OCI-LY7 (cell line): ENCODE data around the gene HAT1. TPM values are rescaled to one million over a fixed set of nuclear protein-coding genes. Genes with fewer than 3 reads are reported as not detected.

Experiments
- BruUV-seq: library from RNA; stranded (reverse); fragments of 400-500 nt; replicated peaks from 2 replicates; lab custom pipeline; 2021; lab: Mats Ljungman, UMichigan
- CTCF ChIA-PET: fragments of 300-600 bp; sonication (Branson Sonifier 250); formaldehyde crosslinking; loops from one replicate; lab custom pipeline; 2022; ENCODE audit warnings: antibody characterized with exemption; ENCODE audit not compliant: unreplicated experiment; lab: Charles Lee
- POLR2A ChIA-PET: fragments of 300-600 bp; sonication (Branson Sonifier 250); formaldehyde crosslinking; loops from one replicate; lab custom pipeline; 2022; ENCODE audit warnings: antibody characterized with exemption; lab: Charles Lee
- DNase-seq: peaks from one replicate; pipeline ENCODE4 v3.0.0-alpha.2; 2015; ENCODE audit warnings: low spot score
- H2AFZ ChIP-seq: fragments of 200-600 bp; sonication (generic), shearing (Covaris generic); 2 replicates; pipeline ENCODE4 v1.6.1; 2014; ENCODE audit warnings: mild to moderate bottlenecking, antibody characterized with exemption, low read length, moderate library complexity
- H3K27ac ChIP-seq: fragments of 200-600 bp; sonication (generic); 2 replicates; pipeline ENCODE4 v1.5.1; 2014; ENCODE audit warnings: mixed run types, low read depth, mild to moderate bottlenecking, moderate library complexity, low read length, inconsistent platforms; ENCODE audit not compliant: poor library complexity, severe bottlenecking
- H3K36me3 ChIP-seq: fragments of 200-600 bp; sonication (generic); 2 replicates; pipeline ENCODE4 v1.6.1; 2014; ENCODE audit warnings: mild to moderate bottlenecking, antibody characterized with exemption, low read length, moderate library complexity, mixed read lengths; ENCODE audit not compliant: insufficient read depth
- H3K4me1 ChIP-seq: fragments of 200-600 bp; sonication (generic); 2 replicates; pipeline ENCODE4 v1.5.1; 2014; ENCODE audit warnings: mild to moderate bottlenecking, low read length; ENCODE audit not compliant: insufficient read depth, poor library complexity, severe bottlenecking
- H3K4me2 ChIP-seq: fragments of 200-600 bp; sonication (generic); 2 replicates; pipeline ENCODE4 v1.6.1; 2014; ENCODE audit warnings: mild to moderate bottlenecking, low read length
- H3K4me3 ChIP-seq: fragments of 200-600 bp; sonication (generic); 2 replicates; pipeline ENCODE4 v1.5.1; 2014; ENCODE audit warnings: mild to moderate bottlenecking, low read depth, low read length; ENCODE audit not compliant: poor library complexity, severe bottlenecking
- H3K79me2 ChIP-seq: fragments of 200-600 bp; sonication (generic); 2 replicates; pipeline ENCODE4 v1.6.1; 2016; ENCODE audit warnings: low read depth, mild to moderate bottlenecking, low read length, moderate library complexity, mixed read lengths; ENCODE audit not compliant: insufficient read depth
- H3K9me2 ChIP-seq: fragments of 200-600 bp; sonication (generic); 2 replicates; pipeline ENCODE4 v1.6.1; 2016; ENCODE audit warnings: mild to moderate bottlenecking, low read length, mixed read lengths; ENCODE audit not compliant: insufficient read depth
- H3K9me3 ChIP-seq: fragments of 200-600 bp; sonication (generic); 2 replicates; pipeline ENCODE4 v1.6.1; 2014; ENCODE audit warnings: mild to moderate bottlenecking, mixed run types, low read length, mixed read lengths
- H4K20me1 ChIP-seq: fragments of 200-600 bp; sonication (generic); 2 replicates; pipeline ENCODE4 v1.6.1; 2014; ENCODE audit warnings: mild to moderate bottlenecking, antibody characterized with exemption, low read length, moderate library complexity, mixed read lengths; ENCODE audit not compliant: insufficient read depth
- CTCF ChIP-seq: fragments of 200-600 bp; sonication (generic); conservative IDR thresholded peaks from 2 replicates; pipeline ENCODE4 v1.5.1; 2014; ENCODE audit warnings: mild to moderate bottlenecking, antibody characterized with exemption, low read length, moderate library complexity, mixed read lengths
- EZH2phosphoT487 ChIP-seq: fragments of 200-600 bp; sonication (generic); IDR thresholded peaks from 2 replicates; pipeline ENCODE4 v1.6.1; 2018; ENCODE audit warnings: low read depth, borderline replicate concordance, mild to moderate bottlenecking, mixed run types, antibody characterized with exemption, low read length, moderate library complexity, mixed read lengths
- intact Hi-C: fragments of 100-400 bp; cut with micrococcal nuclease; formaldehyde crosslinking; loops from one replicate; pipeline ENCODE4 v1.10.0; 2022; ENCODE audit not compliant: unreplicated experiment
- total RNA-seq, 2 experiments: library from RNA; depleted of rRNA in 1 of 2; stranded (reverse); fragments of >200 nt in 1 of 2; shearing (Covaris generic) in 1 of 2; gene quantifications; 2 replicates each; pipeline ENCODE4 v1.2.3, GENCODE V29; 2014 to 2022

Gene HAT1
- total RNA-seq, 2 experiments from 2014 or later = 77.5 to 96.5 TPM

GRCh38 chr2:171908235-171908634 is 14.0 kb upstream of the HAT1 start:
- POLR2A ChIA-PET = interaction anchor here (0.9 kb wide), 1 partner anchor 14 kb away, joined by 3 read pairs; the partner anchor contains the start of gene HAT1
- BruUV-seq = no TSS peak
- CTCF ChIA-PET = no interaction called here

GRCh38 chr2:171909266-171909665 is 13.0 kb upstream of the HAT1 start:
- TF ChIP-seq EZH2phosphoT487 = no peak
- TF ChIP-seq CTCF = no peak
- no peak overlapping the region for H3K4me2 ChIP-seq
- no TSS peak for BruUV-seq
- DNase-seq = no peak
- no peaks in the 10 kb centered on the region for H3K9me2 ChIP-seq
- H3K4me3 ChIP-seq = no peak overlapping the region
- no peaks in the 10 kb centered on the region for H3K4me1 ChIP-seq
- no peaks in the 10 kb centered on the region for H3K36me3 ChIP-seq
- intact Hi-C loops = no loop called here
- no peaks in the 10 kb centered on the region for H3K9me3 ChIP-seq
- H2AFZ ChIP-seq = no peak overlapping the region
- CTCF ChIA-PET = no interaction called here
- no peak overlapping the region for H3K27ac ChIP-seq
- H3K79me2 ChIP-seq = no peaks in the 10 kb centered on the region
- H4K20me1 ChIP-seq = no peaks in the 10 kb centered on the region
- POLR2A ChIA-PET = interaction anchor here (0.7 to 0.9 kb wide), 2 partner anchors 13 to 28 kb away, joined by 3 to 4 read pairs; partner anchors contain the start of gene HAT1

More at GRCh38 chr2:171908235-171908634, 14.0 kb upstream of the HAT1 start:
- no peak overlapping the region for H3K4me2 ChIP-seq
- H4K20me1 ChIP-seq = no peaks in the 10 kb centered on the region
- TF ChIP-seq CTCF (no peak), EZH2phosphoT487 (no peak)
- H3K9me3 ChIP-seq = no peaks in the 10 kb centered on the region
- no peaks in the 10 kb centered on the region for H3K79me2 ChIP-seq
- no peak overlapping the region for H2AFZ ChIP-seq
- intact Hi-C loops = no loop called here
- H3K9me2 ChIP-seq = no peaks in the 10 kb centered on the region
- H3K4me1 ChIP-seq = peaks cover 3% of the 10 kb centered on the region
- no peak for DNase-seq
- H3K27ac ChIP-seq = no peak overlapping the region
- no peak overlapping the region for H3K4me3 ChIP-seq
- H3K36me3 ChIP-seq = no peaks in the 10 kb centered on the region

- no peaks in the 10 kb centered on the region for H3K4me1 ChIP-seq
- H3K36me3 ChIP-seq = no peaks in the 10 kb centered on the region
- no peaks in the 10 kb centered on the region for H4K20me1 ChIP-seq
- intact Hi-C loops = no loop called here
- no peak overlapping the region for H3K27ac ChIP-seq
- POLR2A ChIA-PET = interaction anchor here (0.6 kb wide), 1 partner anchor 25 kb away, joined by 3 read pairs; no protein-coding TSS in a partner anchor
- H3K4me2 ChIP-seq = no peak overlapping the region
- no peak overlapping the region for H3K4me3 ChIP-seq
- CTCF ChIA-PET = no interaction called here
- TF ChIP-seq CTCF (no peak), EZH2phosphoT487 (no peak)
- H3K9me2 ChIP-seq = no peaks in the 10 kb centered on the region
- H3K79me2 ChIP-seq = no peaks in the 10 kb centered on the region
- no peaks in the 10 kb centered on the region for H3K9me3 ChIP-seq
- no TSS peak for BruUV-seq
- H2AFZ ChIP-seq = no peak overlapping the region
- no peak for DNase-seq
Observed at GRCh38 chr2:171910494-171910893, 11.8 kb upstream of the HAT1 start.
